GM12878 (cell line): ENCODE measurements around the gene ZNF576. TPM values are rescaled to one million over a fixed set of nuclear protein-coding genes. Genes with fewer than 3 reads are reported as not detected.

Source experiments
- ATAC-seq: fragments of 200-7000 bp; cut with Tn5 transposase; 3 replicates; pipeline ENCODE4 v1.9.1; 2020; ENCODE audit warnings: mild to moderate bottlenecking, moderate library complexity
- BruUV-seq: library from RNA; stranded (reverse); fragments of 400-500 nt; replicated peaks from 2 replicates; lab custom pipeline; 2021; lab: Mats Ljungman, UMichigan
- CTCF ChIA-PET: fragments of 300-600 bp; sonication (Branson Sonifier 250); formaldehyde crosslinking; extraction: SDS; loops from one replicate; lab custom pipeline; 2021; ENCODE audit warnings: inconsistent platforms; lab: Yijun Ruan, JAX
- POLR2A ChIA-PET: fragments of 350-600 bp; formaldehyde crosslinking; extraction: SDS; loops from one replicate; lab custom pipeline; 2021; ENCODE audit warnings: inconsistent platforms; lab: Charles Lee
- RAD21 ChIA-PET: fragments of 300-600 bp; sonication (Branson Sonifier 250); formaldehyde crosslinking; loops from one replicate; lab custom pipeline; 2023; ENCODE audit warnings: antibody characterized with exemption; ENCODE audit not compliant: unreplicated experiment; lab: Charles Lee
- SMC1A ChIA-PET: fragments of 300-600 bp; sonication (Branson Sonifier 250); formaldehyde crosslinking; loops from one replicate; lab custom pipeline; 2023; ENCODE audit not compliant: unreplicated experiment, uncharacterized antibody; lab: Charles Lee
- DNase-seq: peaks from one replicate; pipeline ENCODE4 v3.0.0-alpha.2; 2011; ENCODE audit warnings: low read depth, low spot score
- FAIRE-seq: peaks from 3 replicates; lab custom pipeline; 2011; peaks lifted over from hg19 to GRCh38; lab: Jason Lieb, UNC
- H2AFZ ChIP-seq: 2 replicates; pipeline ENCODE4 v1.6.0; 2011; ENCODE audit warnings: low read depth, low read length, control low read depth; ENCODE audit not compliant: control insufficient read depth
- H3K27ac ChIP-seq: 2 replicates; pipeline ENCODE4 v1.5.1; 2011; ENCODE audit warnings: control low read depth; ENCODE audit not compliant: control insufficient read depth, insufficient read depth
- H3K27me3 ChIP-seq, 2 experiments: replicated peaks in 1 of 2; 2 replicates each; pipeline versions ENCODE4 v1.6.0 to v1.6.1; 2011; ENCODE audit warnings: low read length in 1 of 2; ENCODE audit not compliant: control insufficient read depth in 2 of 2, insufficient read depth in 2 of 2
- H3K36me3 ChIP-seq, 2 experiments: 2 replicates each; pipeline ENCODE4 v1.5.1; 2011; ENCODE audit warnings: low read length in 1 of 2; ENCODE audit not compliant: control insufficient read depth in 2 of 2, insufficient read depth in 2 of 2
- H3K4me1 ChIP-seq: 2 replicates; pipeline ENCODE4 v1.6.1; 2011; ENCODE audit warnings: mild to moderate bottlenecking, low read length, moderate library complexity, mixed read lengths; ENCODE audit not compliant: control insufficient read depth, insufficient read depth
- H3K4me2 ChIP-seq: 2 replicates; pipeline ENCODE4 v1.6.0; 2011; ENCODE audit warnings: control low read depth; ENCODE audit not compliant: control insufficient read depth, insufficient read depth
- H3K4me3 ChIP-seq: fragments of 200-600 bp; sonication (generic); 2 replicates; pipeline ENCODE4 v1.5.1; 2016
- H3K79me2 ChIP-seq: 2 replicates; pipeline ENCODE4 v1.6.0; 2011; ENCODE audit warnings: low read length; ENCODE audit not compliant: control insufficient read depth, insufficient read depth
- H3K9ac ChIP-seq: 2 replicates; pipeline ENCODE4 v1.8.0; 2011; ENCODE audit warnings: low read length, control low read depth, mixed read lengths; ENCODE audit not compliant: control insufficient read depth, insufficient read depth
- H3K9me3 ChIP-seq: replicated peaks from 3 replicates; pipeline ENCODE4 v1.5.1; 2011; ENCODE audit warnings: mild to moderate bottlenecking, low read length; ENCODE audit not compliant: control insufficient read depth, insufficient read depth
- H4K20me1 ChIP-seq: 2 replicates; pipeline ENCODE4 v1.6.0; 2011; ENCODE audit not compliant: control insufficient read depth, insufficient read depth
- CEBPB ChIP-seq, 2 experiments: fragments of 150-350 bp in 1 of 2; IDR thresholded peaks; 2 replicates each; pipeline ENCODE4 v1.6.1; 2012 to 2014; ENCODE audit warnings: low read depth in 2 of 2, low read length in 2 of 2, borderline replicate concordance in 1 of 2, inconsistent platforms in 1 of 2
- CHD2 ChIP-seq: IDR thresholded peaks from 2 replicates; pipeline ENCODE4 v1.6.1; 2011; ENCODE audit warnings: low read depth, low read length, improper control_type of control experiment, borderline replicate concordance
- CHD4 ChIP-seq: fragments of 200-600 bp; sonication (generic); IDR thresholded peaks from 2 replicates; pipeline ENCODE4 v1.6.1; 2016; ENCODE audit warnings: mild to moderate bottlenecking
- CUX1 ChIP-seq: IDR thresholded peaks from 2 replicates; pipeline ENCODE4 v1.6.1; 2012; ENCODE audit warnings: improper control_type of control experiment, low read depth, low read length; ENCODE audit not compliant: insufficient replicate concordance
- EED ChIP-seq: sonication (generic); IDR thresholded peaks from 2 replicates; pipeline ENCODE4 v1.6.1; 2016; ENCODE audit warnings: antibody characterized with exemption, low read depth
- ETV6 ChIP-seq, 2 experiments: fragments of 450-650 bp in 1 of 2; IDR thresholded peaks in 1 of 2; conservative IDR thresholded peaks in 1 of 2; 2 replicates each; pipeline ENCODE4 v1.6.1; 2014; ENCODE audit warnings: antibody characterized with exemption in 1 of 2, borderline replicate concordance in 1 of 2, low read depth in 1 of 2, mild to moderate bottlenecking in 1 of 2, moderate library complexity in 1 of 2
- KAT2A ChIP-seq: conservative IDR thresholded peaks from 2 replicates; pipeline ENCODE4 v1.6.1; 2011; ENCODE audit warnings: low read depth, low read length; ENCODE audit not compliant: control insufficient read depth
- RCOR1 ChIP-seq: conservative IDR thresholded peaks from 2 replicates; pipeline ENCODE4 v1.6.1; 2012; ENCODE audit warnings: low read depth, low read length, improper control_type of control experiment
- RELB ChIP-seq: fragments of 450-650 bp; IDR thresholded peaks from 2 replicates; pipeline ENCODE4 v1.6.1; 2017; ENCODE audit warnings: low read depth, mild to moderate bottlenecking, moderate library complexity
- TARDBP ChIP-seq: IDR thresholded peaks from 2 replicates; pipeline ENCODE4 v1.6.1; 2016; ENCODE audit warnings: borderline replicate concordance
- ZBTB11 ChIP-seq: fragments of 450-650 bp; formaldehyde crosslinking; IDR thresholded peaks from 2 replicates; pipeline ENCODE4 v1.5.0; 2022; ENCODE audit warnings: mild to moderate bottlenecking, missing genetic modification characterization
- ZNF207 ChIP-seq: fragments of 450-650 bp; IDR thresholded peaks from 2 replicates; pipeline ENCODE4 v1.6.1; 2014; ENCODE audit warnings: antibody characterized with exemption, mild to moderate bottlenecking, borderline replicate concordance
- ZNF274 ChIP-seq: IDR thresholded peaks from one replicate; pipeline ENCODE4 v1.8.0; 2011; ENCODE audit not compliant: insufficient read length, insufficient read depth
- WGBS: methylation state at CpG from one replicate; pipeline ENCODE4 v1.1.6; 2016; ENCODE audit warnings: low lambda C conversion rate; ENCODE audit not compliant: insufficient replicate concordance, insufficient coverage; ENCODE audit errors: missing lambda C conversion rate; 5-methylcytosine and 5-hydroxymethylcytosine counted together
- in situ Hi-C: fragments of 300-500 bp; cut with MboI; formaldehyde crosslinking; loops from 9 replicates; pipeline ENCODE4 v1.14.3; 2018; ENCODE audit warnings: mixed read lengths
- intact Hi-C: fragments of 100-400 bp; cut with micrococcal nuclease; formaldehyde crosslinking; loops from one replicate; pipeline ENCODE4 v1.14.2; 2022; ENCODE audit not compliant: unreplicated experiment
- polyA plus RNA-seq, 11 experiments: library from polyadenylated mRNA; depleted of rRNA in 4 of 11; unstranded in 6 of 11; stranded (reverse) in 5 of 11; fragments of >200 nt; fragmentation: Nextera tagmentation in 4 of 11; fragmentation: Illumina TruSeq in 1 of 11; extraction: Ambion mirVana in 4 of 11; extraction: Trizol in 1 of 11; gene quantifications; 1 replicate in 1 of 11; 2 replicates in 10 of 11; pipeline versions ENCODE4 v1.2.1 to v1.2.3, GENCODE V29; 2011 to 2016; ENCODE audit warnings: inconsistent platforms in 2 of 11, missing spikeins in 2 of 11, low read depth in 1 of 11
- total RNA-seq, 4 experiments: library from RNA; depleted of rRNA in 3 of 4; stranded (reverse); fragments of >200 nt in 3 of 4; fragmentation: Illumina TruSeq in 1 of 4; extraction: Trizol in 1 of 4; gene quantifications; 2 replicates each; pipeline versions ENCODE4 v1.2.1 to v1.2.3, GENCODE V29; 2013 to 2021

Gene ZNF576
- total and polyA plus RNA-seq, 10 of the 15 experiments (the other 5 are each of a cell fraction or from before 2014, with no cell fraction given): 7.4 to 29.8 (median 14.3) TPM

GRCh38 chr19:43553656-43554055, 42.7 kb upstream of the ZNF576 start:
- Histone ChIP-seq H3K27me3 (no peaks in the 10 kb centered on the region), H3K9me3 (no peaks in the 10 kb centered on the region), H4K20me1 (no peaks in the 10 kb centered on the region), H3K27ac (no peak overlapping the region), H3K36me3 (peaks cover 11 to 13% of the 10 kb centered on the region in 2 experiments; a peak in 3 of 4 replicates), H3K9ac (no peak overlapping the region), H3K4me1 (no peaks in the 10 kb centered on the region), H3K79me2 (no peaks in the 10 kb centered on the region), H3K4me2 (no peak overlapping the region), H2AFZ (no peak overlapping the region), H3K4me3 (no peak overlapping the region)
- ChIA-PET CTCF (interaction anchor here (2.8 to 10.1 kb wide), 5 partner anchors 11 to 42 kb away, joined by 14 to 169 read pairs (median 24); partner anchors contain the start of genes IRGQ, PINLYP, XRCC1 and ZNF576), RAD21 (interaction anchor here (0.9 to 4.8 kb wide), 4 partner anchors 31 to 256 kb away, joined by 3 to 92 read pairs (median 11); partner anchors contain the start of genes IRGQ and ZNF576), SMC1A (no interaction called here), POLR2A (interaction anchor here (0.7 kb wide), 1 partner anchor 28 kb away, joined by 4 read pairs; no protein-coding TSS in a partner anchor)
- BruUV-seq: no TSS peak
- DNase-seq (no peak), ATAC-seq (no peak), FAIRE-seq (no peak)
- 70% methylated on average over 4 of the region's 4 CpGs for WGBS
- intact Hi-C loops (no loop called here), in situ Hi-C loops (no loop called here)
- TF ChIP-seq CUX1 (no peak), CEBPB (IDR thresholded peaks at IDR 0.05; ENCODE audit: borderline replicate concordance in 1 of 2, low read depth in 2 of 2, low read length in 2 of 2) (no peak), CHD4 (no peak), RELB (no peak), TARDBP (no peak), ZBTB11 (no peak), CHD2 (no peak), KAT2A (no peak), ZNF207 (no peak), ETV6 (conservative IDR thresholded peaks at IDR 0.05 in 1 of 2, IDR thresholded peaks at IDR 0.05 in 1 of 2; ENCODE audit: borderline replicate concordance in 1 of 2, low read depth in 1 of 2) (no peak), RCOR1 (no peak), ZNF274 (no peak), EED (no peak)
